Endothelial cell of umbilical vein (primary cell): ENCODE data around the gene IRF2. TPM values are rescaled to one million over a fixed set of nuclear protein-coding genes. Genes with fewer than 3 reads are reported as not detected.

Source experiments
- BruUV-seq: library from RNA; stranded (reverse); fragments of 400-500 nt; replicated peaks from 2 replicates; lab custom pipeline; 2021; lab: Mats Ljungman, UMichigan
- CTCF ChIA-PET: fragments of 300-600, 350-600 bp; sonication (Branson Sonifier 250); formaldehyde crosslinking; loops from one replicate; lab custom pipeline; 2021; ENCODE audit warnings: antibody characterized with exemption, inconsistent platforms; lab: Charles Lee
- POLR2A ChIA-PET: fragments of 300-600, 350-600 bp; sonication (Branson Sonifier 250); formaldehyde crosslinking; loops from one replicate; lab custom pipeline; 2021; ENCODE audit warnings: antibody characterized with exemption, inconsistent platforms; lab: Charles Lee
- DNase-seq: peaks from one replicate; pipeline ENCODE4 v3.0.0-alpha.2; 2011; ENCODE audit warnings: low read depth, low spot score
- FAIRE-seq: peaks from 2 replicates; lab custom pipeline; 2011; peaks lifted over from hg19 to GRCh38; lab: Jason Lieb, UNC
- H2AFZ ChIP-seq: 2 replicates; pipeline ENCODE4 v1.6.0; 2012; ENCODE audit warnings: low read depth, low read length, control low read depth, inconsistent platforms
- H3K27ac ChIP-seq: 2 replicates; pipeline ENCODE4 v1.5.1; 2011; ENCODE audit warnings: low read depth, mild to moderate bottlenecking, control low read depth, low read length, moderate library complexity; ENCODE audit not compliant: insufficient read depth
- H3K27me3 ChIP-seq, 2 experiments: 2 replicates each; pipeline versions ENCODE4 v1.6.0 to v1.6.1; 2011; ENCODE audit warnings: low read length in 2 of 2, mixed read lengths in 1 of 2; ENCODE audit not compliant: control insufficient read depth in 2 of 2, insufficient read depth in 2 of 2
- H3K36me3 ChIP-seq, 2 experiments: 2 replicates in 1 of 2; 3 replicates in 1 of 2; pipeline ENCODE4 v1.5.1; 2011; ENCODE audit warnings: low read length in 2 of 2, mild to moderate bottlenecking in 1 of 2, moderate library complexity in 1 of 2; ENCODE audit not compliant: control insufficient read depth in 2 of 2, insufficient read depth in 2 of 2; ENCODE audit errors: extremely low read depth in 1 of 2
- H3K4me1 ChIP-seq: 3 replicates; pipeline ENCODE4 v1.5.1; 2011; ENCODE audit warnings: mild to moderate bottlenecking, low read length; ENCODE audit not compliant: control insufficient read depth, insufficient read depth; ENCODE audit errors: extremely low read depth
- H3K4me2 ChIP-seq: 2 replicates; pipeline ENCODE4 v1.6.1; 2011; ENCODE audit warnings: low read length, control low read depth, mixed read lengths; ENCODE audit not compliant: insufficient read depth
- H3K4me3 ChIP-seq, 3 experiments: fragments of 200-600 bp in 1 of 3; sonication (generic), shearing (Covaris generic) in 1 of 3; replicated peaks in 1 of 3; 2 replicates each; pipeline ENCODE4 v1.5.1; 2011 to 2016; ENCODE audit warnings: control low read depth in 3 of 3, low read length in 3 of 3, mild to moderate bottlenecking in 2 of 3, inconsistent platforms in 1 of 3, low read depth in 1 of 3, moderate library complexity in 1 of 3; ENCODE audit not compliant: insufficient read depth in 1 of 3
- H3K79me2 ChIP-seq: 2 replicates; pipeline ENCODE4 v1.6.0; 2012; ENCODE audit warnings: low read length, inconsistent platforms; ENCODE audit not compliant: control insufficient read depth, insufficient read depth
- H3K9ac ChIP-seq: replicated peaks from 2 replicates; pipeline ENCODE3; 2011; ENCODE audit warnings: low read length, control low read depth; ENCODE audit not compliant: insufficient read depth; ENCODE audit errors: extremely low read depth
- H3K9me1 ChIP-seq: replicated peaks from 3 replicates; pipeline ENCODE4 v1.6.0; 2011; ENCODE audit warnings: mild to moderate bottlenecking, low read length; ENCODE audit not compliant: control insufficient read depth, insufficient read depth; ENCODE audit errors: extremely low read depth
- H3K9me3 ChIP-seq: replicated peaks from 2 replicates; pipeline ENCODE4 v1.5.1; 2012; ENCODE audit warnings: low read length, inconsistent platforms; ENCODE audit not compliant: control insufficient read depth, insufficient read depth
- H4K20me1 ChIP-seq: replicated peaks from 2 replicates; pipeline ENCODE3; 2011; ENCODE audit warnings: mild to moderate bottlenecking, low read length; ENCODE audit not compliant: control insufficient read depth, insufficient read depth; ENCODE audit errors: extremely low read depth
- JUN ChIP-seq: IDR thresholded peaks from 2 replicates; pipeline ENCODE4 v1.6.1; 2011; ENCODE audit warnings: borderline replicate concordance, low read depth; ENCODE audit not compliant: insufficient read length, insufficient read depth
- MAX ChIP-seq: IDR thresholded peaks from 2 replicates; pipeline ENCODE4 v1.6.1; 2011; ENCODE audit not compliant: insufficient read depth, insufficient read length
- MYC ChIP-seq: IDR thresholded peaks from one replicate; pipeline ENCODE4 v1.6.1; 2011; ENCODE audit warnings: mild to moderate bottlenecking, low read depth, low read length
- POLR2AphosphoS5 ChIP-seq: IDR thresholded peaks from 2 replicates; pipeline ENCODE4 v1.6.1; 2012; ENCODE audit warnings: low read depth, mild to moderate bottlenecking, control low read depth, low read length, moderate library complexity; ENCODE audit not compliant: insufficient read depth
- dilution Hi-C: fragments of 300-500 bp; cut with MboI; formaldehyde crosslinking; loops from one replicate; pipeline ENCODE4 v1.15.0; 2019; ENCODE audit warnings: low sequenced_read_pairs; ENCODE audit not compliant: extremely low pct_ligation_motif_present
- intact Hi-C: fragments of 100-400 bp; cut with micrococcal nuclease; formaldehyde crosslinking; loops from one replicate; pipeline ENCODE4 v1.10.0; 2022
- polyA plus RNA-seq, 4 experiments: library from polyadenylated mRNA; depleted of rRNA in 3 of 4; stranded (reverse) in 3 of 4; unstranded in 1 of 4; fragments of >200 nt; gene quantifications; 2 replicates each; pipeline versions ENCODE4 v1.2.1 to v1.2.3, GENCODE V29; 2011 to 2012; ENCODE audit warnings: missing spikeins in 1 of 4
- total RNA-seq: library from RNA; stranded (reverse); gene quantifications from 2 replicates; pipeline ENCODE4 v1.2.3, GENCODE V29; 2021

Gene IRF2
- total and polyA plus RNA-seq, 2 donors (not counting 3 experiments of a cell fraction or from before 2014, with no cell fraction given) = 26.9 to 27.6 TPM

- Histone ChIP-seq H3K9me3 (no peaks in the 10 kb centered on the region), H3K9me1 (no peaks in the 10 kb centered on the region), H3K4me1 (peaks cover 14% of the 10 kb centered on the region), H3K36me3 (no peaks in the 10 kb centered on the region), H2AFZ (peak overlapping the region; percentile 17), H3K4me3 (no peak overlapping the region), H3K9ac (no peak overlapping the region), H3K27me3 (no peaks in the 10 kb centered on the region), H4K20me1 (no peaks in the 10 kb centered on the region), H3K27ac (peak overlapping the region; percentile 3), H3K79me2 (no peaks in the 10 kb centered on the region), H3K4me2 (peak overlapping the region; percentile 22)
- no peak for FAIRE-seq
- BruUV-seq = no TSS peak
- no peak for DNase-seq
- dilution Hi-C loops = no loop called here
- intact Hi-C loops = loop anchor here (1.0 kb wide), 1 partner anchor 16 kb away; no protein-coding TSS in a partner anchor
- TF ChIP-seq POLR2AphosphoS5 = no peak
- no peak for TF ChIP-seq MAX
- ChIA-PET CTCF (interaction anchor here (0.9 to 2.5 kb wide), 6 partner anchors 10 to 107 kb away, joined by 3 to 9 read pairs (median 6); no protein-coding TSS in a partner anchor), POLR2A (interaction anchor here (0.9 kb wide), 1 partner anchor 12 kb away, joined by 3 read pairs; no protein-coding TSS in a partner anchor)
Measured at GRCh38 chr4:184371390-184371787, 103.0 kb downstream of the IRF2 start.

- Histone ChIP-seq H3K9me3 (no peaks in the 10 kb centered on the region), H3K9ac (no peak overlapping the region), H3K27ac (peak overlapping the region; percentile 3), H3K9me1 (no peaks in the 10 kb centered on the region), H2AFZ (peak overlapping the region; percentile 64), H3K4me1 (peaks cover 14% of the 10 kb centered on the region), H3K4me3 (no peak overlapping the region), H4K20me1 (no peaks in the 10 kb centered on the region), H3K79me2 (no peaks in the 10 kb centered on the region), H3K4me2 (peak overlapping the region; percentile 22), H3K27me3 (no peaks in the 10 kb centered on the region), H3K36me3 (no peaks in the 10 kb centered on the region)
- no peak for FAIRE-seq
- TF ChIP-seq POLR2AphosphoS5 (no peak), JUN (no peak), MYC (no peak)
- CTCF ChIA-PET = interaction anchor here (0.9 to 2.5 kb wide), 6 partner anchors 9 to 107 kb away, joined by 3 to 9 read pairs (median 6); no protein-coding TSS in a partner anchor
- intact Hi-C loops (loop anchor here (1.0 kb wide), 1 partner anchor 16 kb away; no protein-coding TSS in a partner anchor), dilution Hi-C loops (no loop called here)
- POLR2A ChIA-PET = interaction anchor here (0.9 kb wide), 1 partner anchor 12 kb away, joined by 3 read pairs; no protein-coding TSS in a partner anchor
- DNase-seq = peak; percentile 42
- BruUV-seq = no TSS peak
Measured at GRCh38 chr4:184370711-184371389, 103.5 kb downstream of the IRF2 start.
